Neural cell (in vitro differentiated cells): ENCODE measurements around the gene SH3YL1.

Experiments used
- EP300 ChIP-seq: fragments of 450-650 bp; conservative IDR thresholded peaks from 2 replicates; pipeline ENCODE4 v1.6.1; 2014; ENCODE audit warnings: antibody characterized with exemption, mild to moderate bottlenecking, moderate library complexity; ENCODE audit not compliant: poor library complexity, severe bottlenecking
- POLR2AphosphoS5 ChIP-seq: IDR thresholded peaks from 2 replicates; pipeline ENCODE4 v1.6.1; 2012
- RAD21 ChIP-seq: fragments of 450-650 bp; conservative IDR thresholded peaks from 2 replicates; pipeline ENCODE4 v1.6.1; 2014; ENCODE audit warnings: antibody characterized with exemption, mild to moderate bottlenecking, moderate library complexity
- TF ChIP-seq, protein P1 (sequence below): fragments of 450-650 bp; IDR thresholded peaks from 2 replicates; pipeline ENCODE4 v1.5.1; 2014; ENCODE audit warnings: antibody characterized with exemption, mild to moderate bottlenecking, moderate library complexity; ENCODE audit not compliant: poor library complexity, severe bottlenecking
- TF ChIP-seq, protein P2 (sequence below): IDR thresholded peaks from 2 replicates; pipeline ENCODE4 v1.6.1; 2012; ENCODE audit warnings: borderline replicate concordance

DNA sequence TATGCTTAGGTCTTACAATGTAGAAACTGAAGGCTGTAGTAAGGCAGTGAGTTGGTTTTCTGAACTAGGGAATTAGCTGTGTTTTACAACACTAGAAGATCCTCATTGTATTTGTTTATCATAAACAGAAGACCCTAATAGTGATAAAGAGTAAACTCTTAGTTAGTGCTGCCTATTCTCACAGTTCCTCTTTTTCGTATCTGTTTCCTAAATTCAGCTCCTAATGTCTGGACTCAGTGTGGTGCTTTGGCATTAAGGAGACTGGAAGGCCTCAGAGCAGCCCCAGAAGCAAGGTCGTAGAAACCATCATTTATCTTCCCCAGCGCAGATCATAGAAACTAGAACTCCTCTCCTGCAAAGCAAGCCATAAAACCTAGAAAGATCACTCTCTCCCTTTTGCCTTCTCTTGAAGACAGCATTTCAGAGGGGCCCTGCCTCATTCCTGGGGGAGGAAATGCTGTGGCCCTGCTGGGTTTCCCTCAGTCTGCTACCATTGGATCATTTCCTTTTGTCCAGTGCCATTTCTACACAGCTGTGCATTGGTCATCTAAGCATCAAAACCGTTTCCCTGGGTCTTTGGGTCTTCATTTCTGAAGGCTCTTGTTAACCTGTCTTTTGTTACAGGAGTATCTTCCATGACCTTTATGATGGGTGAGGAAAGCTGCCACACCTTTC lies 5.7 kb upstream of the SH3YL1 start:
- TF ChIP-seq, protein P1, sequence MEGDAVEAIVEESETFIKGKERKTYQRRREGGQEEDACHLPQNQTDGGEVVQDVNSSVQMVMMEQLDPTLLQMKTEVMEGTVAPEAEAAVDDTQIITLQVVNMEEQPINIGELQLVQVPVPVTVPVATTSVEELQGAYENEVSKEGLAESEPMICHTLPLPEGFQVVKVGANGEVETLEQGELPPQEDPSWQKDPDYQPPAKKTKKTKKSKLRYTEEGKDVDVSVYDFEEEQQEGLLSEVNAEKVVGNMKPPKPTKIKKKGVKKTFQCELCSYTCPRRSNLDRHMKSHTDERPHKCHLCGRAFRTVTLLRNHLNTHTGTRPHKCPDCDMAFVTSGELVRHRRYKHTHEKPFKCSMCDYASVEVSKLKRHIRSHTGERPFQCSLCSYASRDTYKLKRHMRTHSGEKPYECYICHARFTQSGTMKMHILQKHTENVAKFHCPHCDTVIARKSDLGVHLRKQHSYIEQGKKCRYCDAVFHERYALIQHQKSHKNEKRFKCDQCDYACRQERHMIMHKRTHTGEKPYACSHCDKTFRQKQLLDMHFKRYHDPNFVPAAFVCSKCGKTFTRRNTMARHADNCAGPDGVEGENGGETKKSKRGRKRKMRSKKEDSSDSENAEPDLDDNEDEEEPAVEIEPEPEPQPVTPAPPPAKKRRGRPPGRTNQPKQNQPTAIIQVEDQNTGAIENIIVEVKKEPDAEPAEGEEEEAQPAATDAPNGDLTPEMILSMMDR, result no peak
- TF ChIP-seq, protein P2, sequence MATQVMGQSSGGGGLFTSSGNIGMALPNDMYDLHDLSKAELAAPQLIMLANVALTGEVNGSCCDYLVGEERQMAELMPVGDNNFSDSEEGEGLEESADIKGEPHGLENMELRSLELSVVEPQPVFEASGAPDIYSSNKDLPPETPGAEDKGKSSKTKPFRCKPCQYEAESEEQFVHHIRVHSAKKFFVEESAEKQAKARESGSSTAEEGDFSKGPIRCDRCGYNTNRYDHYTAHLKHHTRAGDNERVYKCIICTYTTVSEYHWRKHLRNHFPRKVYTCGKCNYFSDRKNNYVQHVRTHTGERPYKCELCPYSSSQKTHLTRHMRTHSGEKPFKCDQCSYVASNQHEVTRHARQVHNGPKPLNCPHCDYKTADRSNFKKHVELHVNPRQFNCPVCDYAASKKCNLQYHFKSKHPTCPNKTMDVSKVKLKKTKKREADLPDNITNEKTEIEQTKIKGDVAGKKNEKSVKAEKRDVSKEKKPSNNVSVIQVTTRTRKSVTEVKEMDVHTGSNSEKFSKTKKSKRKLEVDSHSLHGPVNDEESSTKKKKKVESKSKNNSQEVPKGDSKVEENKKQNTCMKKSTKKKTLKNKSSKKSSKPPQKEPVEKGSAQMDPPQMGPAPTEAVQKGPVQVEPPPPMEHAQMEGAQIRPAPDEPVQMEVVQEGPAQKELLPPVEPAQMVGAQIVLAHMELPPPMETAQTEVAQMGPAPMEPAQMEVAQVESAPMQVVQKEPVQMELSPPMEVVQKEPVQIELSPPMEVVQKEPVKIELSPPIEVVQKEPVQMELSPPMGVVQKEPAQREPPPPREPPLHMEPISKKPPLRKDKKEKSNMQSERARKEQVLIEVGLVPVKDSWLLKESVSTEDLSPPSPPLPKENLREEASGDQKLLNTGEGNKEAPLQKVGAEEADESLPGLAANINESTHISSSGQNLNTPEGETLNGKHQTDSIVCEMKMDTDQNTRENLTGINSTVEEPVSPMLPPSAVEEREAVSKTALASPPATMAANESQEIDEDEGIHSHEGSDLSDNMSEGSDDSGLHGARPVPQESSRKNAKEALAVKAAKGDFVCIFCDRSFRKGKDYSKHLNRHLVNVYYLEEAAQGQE, result no peak
- no peak for TF ChIP-seq RAD21
- no peak for TF ChIP-seq POLR2AphosphoS5
- no peak for TF ChIP-seq EP300
